LNCAP (cell line): Measurements from ENCODE around the gene SLIT3.
A peak's percentile ranks its signal among the peaks of the same experiment; 100 is the strongest.

ENCODE experiments used
- CTCF ChIP-seq: fragments of 450-650 bp; IDR thresholded peaks from 2 replicates; pipeline ENCODE4 v1.5.1; 2017; ENCODE audit warnings: mild to moderate bottlenecking

The SLIT3 gene

GRCh38 chr5:169004551-169004950, 296.4 kb downstream of the SLIT3 start:
- TF ChIP-seq CTCF = no peak

GRCh38 chr5:169003721-169004541, 297.0 kb downstream of the SLIT3 start:
- peak; percentile 41; the same call in 1 of the 2 replicates for TF ChIP-seq CTCF

GRCh38 chr5:169002953-169003555, 297.9 kb downstream of the SLIT3 start:
- no peak for TF ChIP-seq CTCF

- no peak for TF ChIP-seq CTCF
These were observed 299.5 kb downstream of the SLIT3 start for GRCh38 chr5:169001394-169001793.

- TF ChIP-seq CTCF = no peak
These were observed 305.9 kb downstream of the SLIT3 start for GRCh38 chr5:168995024-168995423.

GRCh38 chr5:168992687-168993086, 308.3 kb downstream of the SLIT3 start:
- TF ChIP-seq CTCF = peak; percentile 26; the same call in 1 of the 2 replicates

GRCh38 chr5:168992016-168992415, 308.9 kb downstream of the SLIT3 start:
- no peak for TF ChIP-seq CTCF
